ENCODE results near the gene NPAS3. TPM values are rescaled to one million over a fixed set of nuclear protein-coding genes. Genes with fewer than 3 reads are reported as not detected.
A peak's percentile ranks its signal among the peaks of the same experiment; 100 is the strongest.

NPAS3 gene
- total and polyA plus RNA-seq, 2 donors (not counting 3 experiments of a cell fraction or from before 2014, with no cell fraction given) = 0.10 to 0.13 TPM

DNA sequence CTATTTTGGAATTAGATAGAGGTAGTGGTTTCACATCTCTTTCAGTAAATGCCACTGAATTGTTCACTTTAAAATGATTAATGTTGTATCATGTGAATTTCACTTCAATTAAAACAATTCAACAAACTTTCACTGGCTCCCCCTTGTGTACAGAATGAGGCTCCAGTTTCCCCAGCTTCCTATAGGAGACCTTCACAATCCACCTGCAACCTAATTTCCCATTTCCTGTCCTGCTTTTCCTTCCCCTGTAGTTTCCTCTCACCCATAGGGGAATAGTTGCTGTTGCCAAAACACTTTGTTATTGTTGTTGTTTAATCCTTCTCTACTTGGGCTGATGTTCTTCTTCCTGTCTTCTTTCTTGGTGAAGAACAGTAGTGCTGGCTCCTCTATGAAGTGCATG lies 59.8 kb downstream of the NPAS3 start:
- Histone ChIP-seq H3K9me1 (replicated peaks; ENCODE audit: control insufficient read depth, extremely low read depth, insufficient read depth, low read length) (no peaks in the 10 kb centered on the region), H3K9ac (replicated peaks; ENCODE audit: extremely low read depth, insufficient read depth, low read length) (no peak overlapping the region), H2AFZ (ENCODE audit: low read depth, low read length) (no peak overlapping the region), H3K4me1 (ENCODE audit: control insufficient read depth, extremely low read depth, insufficient read depth, low read length) (no peaks in the 10 kb centered on the region), H3K27me3 (ENCODE audit: control insufficient read depth in 2 of 2, insufficient read depth in 2 of 2, low read length in 2 of 2) (peaks cover 0 to 1% of the 10 kb centered on the region in 2 experiments), H3K27ac (ENCODE audit: insufficient read depth, low read depth, low read length) (no peak overlapping the region), H3K4me2 (ENCODE audit: insufficient read depth, low read length) (no peak overlapping the region), H3K4me3 (replicated peaks in 1 of 3; ENCODE audit: insufficient read depth in 1 of 3, low read depth in 1 of 3, low read length in 3 of 3) (no peak overlapping the region), H3K36me3 (ENCODE audit: control insufficient read depth in 2 of 2, extremely low read depth in 1 of 2, insufficient read depth in 2 of 2, low read length in 2 of 2) (no peaks in the 10 kb centered on the region), H4K20me1 (replicated peaks; ENCODE audit: control insufficient read depth, extremely low read depth, insufficient read depth, low read length) (no peaks in the 10 kb centered on the region), H3K79me2 (ENCODE audit: control insufficient read depth, insufficient read depth, low read length) (no peaks in the 10 kb centered on the region), H3K9me3 (replicated peaks; ENCODE audit: control insufficient read depth, insufficient read depth, low read length) (no peaks in the 10 kb centered on the region)
- FAIRE-seq (no peak), DNase-seq (ENCODE audit: low read depth, low spot score) (peak; percentile 21)
- ChIA-PET POLR2A (no interaction called here), CTCF (interaction anchor here (1.0 kb wide), 1 partner anchor 794 kb away, joined by 5 read pairs; no protein-coding TSS in a partner anchor)
- no TSS peak for BruUV-seq (replicated peaks)
- TF ChIP-seq CTCF (IDR thresholded peaks at IDR 0.05; ENCODE audit: extremely low read depth in 1 of 2, insufficient read depth in 1 of 2, low read depth in 1 of 2, low read length in 2 of 2) = peak; percentile 22 to 49
- no peak for TF ChIP-seq MYC (IDR thresholded peaks at IDR 0.05; ENCODE audit: low read depth, low read length)
- intact Hi-C loops (cut with micrococcal nuclease) = loop anchor here (1.0 kb wide), 3 partner anchors 287 to 422 kb away; no protein-coding TSS in a partner anchor
- dilution Hi-C loops (cut with MboI; ENCODE audit: extremely low pct_ligation_motif_present, low sequenced_read_pairs) = no loop called here

DNA sequence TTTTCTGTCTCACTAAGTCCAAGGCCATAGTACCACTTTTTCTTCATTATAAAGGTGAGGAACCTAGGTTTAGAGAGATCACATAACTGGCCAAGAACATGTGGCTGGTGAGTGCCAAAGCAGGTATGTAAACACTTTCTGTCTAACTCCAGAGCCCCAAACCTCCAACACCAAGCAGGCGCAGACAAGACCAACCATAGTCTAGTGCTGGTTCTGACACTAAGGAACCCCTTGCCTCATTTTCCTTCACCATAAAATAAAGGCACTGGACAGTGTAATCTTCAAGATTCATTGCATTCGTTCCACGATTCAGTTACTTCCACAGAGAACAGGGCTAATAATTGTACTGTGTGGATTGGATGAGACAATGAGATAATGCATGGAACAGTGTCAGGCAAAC lies 71.0 kb downstream of the NPAS3 start:
- dilution Hi-C loops (cut with MboI; ENCODE audit: extremely low pct_ligation_motif_present, low sequenced_read_pairs) = no loop called here
- DNase-seq (ENCODE audit: low read depth, low spot score) = no peak
- BruUV-seq (replicated peaks) = no TSS peak

More for the DNA sequence above, 71.0 kb downstream of the NPAS3 start:
- Histone ChIP-seq H3K4me2 (ENCODE audit: insufficient read depth, low read length) (no peak overlapping the region), H3K27ac (ENCODE audit: insufficient read depth, low read depth, low read length) (no peak overlapping the region), H4K20me1 (replicated peaks; ENCODE audit: control insufficient read depth, extremely low read depth, insufficient read depth, low read length) (no peaks in the 10 kb centered on the region), H3K79me2 (ENCODE audit: control insufficient read depth, insufficient read depth, low read length) (no peaks in the 10 kb centered on the region), H3K27me3 (ENCODE audit: control insufficient read depth in 2 of 2, insufficient read depth in 2 of 2, low read length in 2 of 2) (no peaks in the 10 kb centered on the region), H3K4me1 (ENCODE audit: control insufficient read depth, extremely low read depth, insufficient read depth, low read length) (no peaks in the 10 kb centered on the region), H3K9me1 (replicated peaks; ENCODE audit: control insufficient read depth, extremely low read depth, insufficient read depth, low read length) (no peaks in the 10 kb centered on the region), H2AFZ (ENCODE audit: low read depth, low read length) (no peak overlapping the region), H3K36me3 (ENCODE audit: control insufficient read depth in 2 of 2, extremely low read depth in 1 of 2, insufficient read depth in 2 of 2, low read length in 2 of 2) (no peaks in the 10 kb centered on the region), H3K4me3 (replicated peaks in 1 of 3; ENCODE audit: insufficient read depth in 1 of 3, low read depth in 1 of 3, low read length in 3 of 3) (no peak overlapping the region), H3K9me3 (replicated peaks; ENCODE audit: control insufficient read depth, insufficient read depth, low read length) (no peaks in the 10 kb centered on the region), H3K9ac (replicated peaks; ENCODE audit: extremely low read depth, insufficient read depth, low read length) (no peak overlapping the region)
- CTCF ChIA-PET = no interaction called here
- no peak for FAIRE-seq
- intact Hi-C loops (cut with micrococcal nuclease) = no loop called here
- no peak for TF ChIP-seq MAX (IDR thresholded peaks at IDR 0.05; ENCODE audit: insufficient read depth, insufficient read length)
- TF ChIP-seq GATA2 (IDR thresholded peaks at IDR 0.05; ENCODE audit: insufficient read depth, insufficient read length, low read depth, low read length) = no peak
- TF ChIP-seq CTCF (IDR thresholded peaks at IDR 0.05; ENCODE audit: extremely low read depth in 1 of 2, insufficient read depth in 1 of 2, low read depth in 1 of 2, low read length in 2 of 2) = no peak
- no peak for TF ChIP-seq POLR2AphosphoS5 (IDR thresholded peaks at IDR 0.05; ENCODE audit: insufficient read depth, low read depth, low read length)
- no peak for TF ChIP-seq JUN (IDR thresholded peaks at IDR 0.05; ENCODE audit: borderline replicate concordance, insufficient read depth, insufficient read length, low read depth)
- TF ChIP-seq POLR2A (IDR thresholded peaks at IDR 0.05; ENCODE audit: low read depth, low read length) = no peak
- no peak for TF ChIP-seq FOS (IDR thresholded peaks at IDR 0.05; ENCODE audit: borderline replicate concordance, insufficient read depth, low read length)
- TF ChIP-seq EZH2 (IDR thresholded peaks at IDR 0.05; ENCODE audit: borderline replicate concordance, low read depth, low read length, severe bottlenecking) = no peak
- TF ChIP-seq MYC (IDR thresholded peaks at IDR 0.05; ENCODE audit: low read depth, low read length) = no peak
- POLR2A ChIA-PET = no interaction called here

Measured in endothelial cell of umbilical vein (primary cell).